ENCODE data around the gene ITIH5.
"Not testable (repeated sequence)": the region's sequence is repeated elsewhere in the genome, so short reads cannot be mapped to it uniquely, and the experiment has no call there.

Gene ITIH5

DNA sequence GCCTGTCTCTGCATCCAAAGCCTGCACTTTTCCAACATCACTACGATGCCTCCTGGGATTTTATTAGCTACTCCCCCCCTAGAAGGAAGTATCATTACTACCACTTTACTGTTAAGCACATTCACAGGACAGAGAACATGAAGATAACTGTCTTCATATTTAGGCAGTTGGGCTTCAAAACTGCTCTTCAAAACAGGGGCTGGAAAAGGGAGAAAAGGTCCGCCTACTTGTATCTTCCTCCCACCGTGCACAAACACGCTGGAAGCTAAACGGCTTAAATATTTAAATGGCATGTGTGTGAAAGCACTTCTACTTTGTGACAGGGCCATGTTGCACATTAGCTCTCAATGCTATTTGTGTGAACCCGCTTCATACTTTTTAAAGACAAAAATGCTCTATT, 999 bp downstream of the ITIH5 start:
- ChIA-PET CTCF (interaction anchor here (1.3 kb wide), 1 partner anchor 22 kb away, joined by 5 read pairs; no protein-coding TSS in a partner anchor), POLR2A (no interaction called here)
- DNase-seq (ENCODE audit: extremely low spot score): no peak
- TF ChIP-seq, protein P1, sequence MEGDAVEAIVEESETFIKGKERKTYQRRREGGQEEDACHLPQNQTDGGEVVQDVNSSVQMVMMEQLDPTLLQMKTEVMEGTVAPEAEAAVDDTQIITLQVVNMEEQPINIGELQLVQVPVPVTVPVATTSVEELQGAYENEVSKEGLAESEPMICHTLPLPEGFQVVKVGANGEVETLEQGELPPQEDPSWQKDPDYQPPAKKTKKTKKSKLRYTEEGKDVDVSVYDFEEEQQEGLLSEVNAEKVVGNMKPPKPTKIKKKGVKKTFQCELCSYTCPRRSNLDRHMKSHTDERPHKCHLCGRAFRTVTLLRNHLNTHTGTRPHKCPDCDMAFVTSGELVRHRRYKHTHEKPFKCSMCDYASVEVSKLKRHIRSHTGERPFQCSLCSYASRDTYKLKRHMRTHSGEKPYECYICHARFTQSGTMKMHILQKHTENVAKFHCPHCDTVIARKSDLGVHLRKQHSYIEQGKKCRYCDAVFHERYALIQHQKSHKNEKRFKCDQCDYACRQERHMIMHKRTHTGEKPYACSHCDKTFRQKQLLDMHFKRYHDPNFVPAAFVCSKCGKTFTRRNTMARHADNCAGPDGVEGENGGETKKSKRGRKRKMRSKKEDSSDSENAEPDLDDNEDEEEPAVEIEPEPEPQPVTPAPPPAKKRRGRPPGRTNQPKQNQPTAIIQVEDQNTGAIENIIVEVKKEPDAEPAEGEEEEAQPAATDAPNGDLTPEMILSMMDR (IDR thresholded peaks at IDR 0.05; ENCODE audit: control extremely low read depth, extremely low read depth, low read depth, missing control alignments): no peak

DNA sequence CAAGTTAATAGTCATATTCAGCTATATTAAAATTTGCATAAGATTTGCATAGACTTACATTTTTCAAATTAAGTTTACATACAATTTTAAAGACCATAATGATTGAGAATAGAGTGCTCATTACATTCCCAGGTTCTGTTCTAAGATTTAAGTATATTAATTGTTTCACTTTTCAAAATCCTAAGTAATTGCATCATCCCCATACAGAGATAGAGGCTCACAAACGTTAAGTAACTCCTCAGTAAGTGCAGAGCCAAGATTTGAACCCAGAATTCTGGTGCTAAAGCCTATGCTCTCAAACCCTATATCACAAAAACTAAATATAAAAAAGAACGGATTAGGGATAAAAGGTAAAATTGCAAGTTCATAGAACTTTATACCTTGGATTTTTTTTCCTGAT, 2.1 kb downstream of the ITIH5 start:
- CTCF ChIA-PET: no interaction called here
- TF ChIP-seq, protein P1 (IDR thresholded peaks at IDR 0.05; ENCODE audit: control extremely low read depth, extremely low read depth, low read depth, missing control alignments): no peak
- no peak for DNase-seq (ENCODE audit: extremely low spot score)
- POLR2A ChIA-PET: no interaction called here

DNA sequence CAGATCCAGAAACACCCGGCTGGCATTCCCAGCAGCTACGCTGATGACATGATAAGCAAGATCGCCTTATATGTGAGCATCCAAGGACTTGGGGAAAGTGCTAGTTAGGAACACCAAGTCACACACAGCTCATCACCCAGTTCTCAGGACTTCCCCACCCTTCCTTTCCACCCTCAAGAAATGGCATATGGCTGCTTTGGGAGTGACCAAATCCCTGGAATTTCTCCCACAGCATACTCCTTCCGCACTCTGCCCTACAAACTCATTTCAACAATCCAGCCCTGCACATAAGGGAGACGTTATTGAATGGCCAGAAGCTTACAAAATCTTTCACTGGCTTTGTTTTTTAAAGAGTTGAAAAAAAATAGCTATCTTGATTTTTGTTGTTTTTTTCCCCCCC, 4.2 kb downstream of the ITIH5 start:
- POLR2A ChIA-PET: no interaction called here
- TF ChIP-seq, protein P1 (IDR thresholded peaks at IDR 0.05; ENCODE audit: control extremely low read depth, extremely low read depth, low read depth, missing control alignments): no peak
- CTCF ChIA-PET: interaction anchor here (0.7 kb wide), 1 partner anchor 14 kb away, joined by 3 read pairs; no protein-coding TSS in a partner anchor
- no peak for DNase-seq (ENCODE audit: extremely low spot score)

DNA sequence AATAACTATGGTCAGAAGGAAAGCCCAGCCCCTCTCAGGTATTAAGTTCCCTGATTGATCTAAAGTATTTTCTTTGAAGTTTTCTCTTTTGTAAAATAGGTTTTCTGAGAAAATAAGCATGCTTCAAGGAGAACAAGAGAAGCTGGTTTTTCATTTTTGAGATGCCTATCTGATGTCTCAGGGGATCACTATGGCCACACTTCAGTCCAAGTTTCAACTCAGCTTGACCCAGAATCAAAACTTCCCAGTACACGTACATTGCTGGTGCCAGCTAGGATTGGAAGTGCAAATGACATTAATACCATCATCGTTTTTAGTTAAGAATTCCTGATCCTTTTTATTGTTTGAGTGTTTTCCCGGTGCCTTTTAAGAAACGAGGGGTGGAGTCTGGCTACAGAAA, 7.2 kb downstream of the ITIH5 start:
- TF ChIP-seq, protein P1 (IDR thresholded peaks at IDR 0.05; ENCODE audit: control extremely low read depth, extremely low read depth, low read depth, missing control alignments): no peak
- DNase-seq (ENCODE audit: extremely low spot score): no peak
- CTCF ChIA-PET: no interaction called here
- POLR2A ChIA-PET: no interaction called here

DNA sequence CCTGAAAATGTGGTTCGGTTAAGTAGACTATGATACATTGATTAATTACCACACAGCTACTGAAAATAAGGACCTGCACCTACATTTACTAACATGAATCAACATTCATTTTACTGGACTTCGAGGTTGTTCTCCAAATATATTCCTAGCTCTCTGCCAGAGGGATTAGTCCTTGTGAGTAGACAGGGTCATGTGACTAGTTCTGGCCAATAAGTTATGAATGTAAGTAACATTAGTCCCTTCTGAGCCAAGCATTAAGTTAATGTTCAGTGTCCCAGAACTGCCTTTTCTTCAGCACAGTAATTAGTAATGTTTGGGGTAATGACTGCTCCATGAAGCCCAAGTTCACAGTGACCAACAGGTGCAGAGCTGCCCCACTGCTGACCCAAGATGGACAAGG, 9.2 kb downstream of the ITIH5 start:
- ChIA-PET POLR2A (no interaction called here), CTCF (no interaction called here)
- DNase-seq (ENCODE audit: extremely low spot score): no peak
- TF ChIP-seq, protein P1 (IDR thresholded peaks at IDR 0.05; ENCODE audit: control extremely low read depth, extremely low read depth, low read depth, missing control alignments): no peak

DNA sequence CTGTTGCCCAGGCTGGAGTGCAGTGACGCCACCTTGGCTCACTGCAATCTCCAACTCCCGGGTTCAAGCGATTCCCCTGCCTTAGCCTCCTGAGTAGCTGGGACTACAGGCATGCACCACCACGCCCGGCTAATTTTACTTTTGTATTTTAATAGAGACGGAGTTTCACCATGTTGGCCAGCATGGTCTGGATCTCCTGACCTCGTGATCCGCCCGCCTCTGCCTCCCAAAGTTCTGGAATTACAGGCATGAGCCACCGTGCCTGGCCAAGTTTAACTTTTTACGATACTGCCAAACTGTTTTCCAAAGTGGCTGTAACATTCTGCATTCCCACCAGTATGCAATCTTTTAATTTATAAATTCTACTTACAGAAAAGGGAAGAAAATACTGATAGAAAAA, 9.7 kb downstream of the ITIH5 start:
- CTCF ChIA-PET; POLR2A ChIA-PET; DNase-seq (ENCODE audit: extremely low spot score): not testable (repeated sequence)

DNA sequence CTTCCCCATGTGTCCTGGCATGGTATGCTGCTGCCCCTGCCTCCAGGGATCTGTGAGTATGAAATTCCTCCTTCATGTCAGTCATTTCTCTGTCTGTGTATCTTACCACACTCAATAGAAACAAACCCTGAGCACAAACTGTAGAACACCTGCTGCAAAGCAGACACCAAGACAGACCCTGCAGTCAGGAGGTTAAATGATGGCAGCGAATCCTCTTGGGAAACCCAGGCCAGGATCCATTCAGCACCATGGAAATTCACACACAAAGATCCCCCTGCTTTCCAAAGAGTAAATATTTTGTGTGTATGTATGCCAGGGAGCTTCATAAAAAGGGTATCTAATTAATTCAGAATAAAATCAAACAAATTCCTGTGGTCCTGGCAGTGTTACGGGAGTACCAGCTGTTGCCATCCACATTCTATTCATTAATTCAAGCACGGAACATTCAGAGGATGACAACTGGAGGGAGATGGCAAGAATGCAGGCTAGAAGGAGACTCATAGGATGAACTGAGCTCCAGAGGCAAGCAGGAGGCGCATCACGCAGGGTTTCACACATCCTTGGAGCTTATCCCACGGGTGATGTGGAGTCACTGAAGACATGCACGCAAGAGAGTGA, 14.8 kb downstream of the ITIH5 start:
- no peak for DNase-seq (ENCODE audit: extremely low spot score)
- CTCF ChIA-PET: interaction anchor here (1.2 kb wide), 1 partner anchor 15 kb away, joined by 3 read pairs; the partner anchor contains the start of gene ITIH5
- TF ChIP-seq, protein P1 (IDR thresholded peaks at IDR 0.05; ENCODE audit: control extremely low read depth, extremely low read depth, low read depth, missing control alignments): no peak
- POLR2A ChIA-PET: no interaction called here
